SK-N-MC (cell line): ENCODE measurements around the gene IKBKE.

ENCODE experiments used
- DNase-seq: peaks from one replicate; pipeline ENCODE4 v3.0.0-alpha.2; 2011; ENCODE audit warnings: low read depth, low spot score
- H3K27ac ChIP-seq: fragments of 200-600 bp; sonication (generic); 2 replicates; pipeline ENCODE4 v1.5.1; 2016; ENCODE audit warnings: mixed run types
- H3K36me3 ChIP-seq: fragments of 200-600 bp; sonication (generic); 2 replicates; pipeline ENCODE4 v1.6.1; 2017; ENCODE audit warnings: antibody characterized with exemption, low read length, mixed read lengths; ENCODE audit not compliant: insufficient read depth
- H3K4me3 ChIP-seq: fragments of 200-600 bp; sonication (generic); 2 replicates; pipeline ENCODE4 v1.5.1; 2016
- H3K9ac ChIP-seq: fragments of 200-600 bp; sonication (generic); 2 replicates; pipeline ENCODE4 v1.8.0; 2017; ENCODE audit warnings: mixed run types, mixed read lengths; ENCODE audit not compliant: insufficient read length
- H3K9me3 ChIP-seq: fragments of 200-600 bp; sonication (generic); 2 replicates; pipeline ENCODE4 v1.6.1; 2017; ENCODE audit warnings: low read depth, mild to moderate bottlenecking, antibody characterized with exemption, low read length, moderate library complexity, mixed read lengths
- EZH2 ChIP-seq: fragments of 200-600 bp; sonication (generic); IDR thresholded peaks from one replicate; pipeline ENCODE4 v1.6.1; 2017; ENCODE audit warnings: antibody characterized with exemption
- FOXP2 ChIP-seq: optimal IDR thresholded peaks from 2 replicates; pipeline ENCODE3; 2011; ENCODE audit warnings: mild to moderate bottlenecking, moderate library complexity; ENCODE audit not compliant: insufficient read depth; ENCODE audit errors: extremely low read length, control extremely low read depth
- POLR2AphosphoS5 ChIP-seq: IDR thresholded peaks from 2 replicates; pipeline ENCODE4 v1.6.1; 2012; ENCODE audit warnings: mild to moderate bottlenecking, low read depth, low read length, borderline replicate concordance

The IKBKE gene

GRCh38 chr1:206526064-206526911 is 56.0 kb downstream of the IKBKE start:
- H3K27ac ChIP-seq: no peak overlapping the region
- H3K9me3 ChIP-seq: no peaks in the 10 kb centered on the region
- no peaks in the 10 kb centered on the region for H3K36me3 ChIP-seq
- no peak for DNase-seq
- no peak overlapping the region for H3K4me3 ChIP-seq
- H3K9ac ChIP-seq: no peak overlapping the region
- TF ChIP-seq EZH2: no peak
- no peak for TF ChIP-seq FOXP2
- TF ChIP-seq POLR2AphosphoS5: no peak

- Histone ChIP-seq H3K9ac (no peak overlapping the region), H3K9me3 (no peaks in the 10 kb centered on the region), H3K27ac (no peak overlapping the region), H3K36me3 (no peaks in the 10 kb centered on the region), H3K4me3 (no peak overlapping the region)
- no peak for TF ChIP-seq FOXP2
- TF ChIP-seq POLR2AphosphoS5: no peak
- no peak for TF ChIP-seq EZH2
- DNase-seq: no peak
Measured at GRCh38 chr1:206529425-206529824, 59.1 kb downstream of the IKBKE start.

DNA sequence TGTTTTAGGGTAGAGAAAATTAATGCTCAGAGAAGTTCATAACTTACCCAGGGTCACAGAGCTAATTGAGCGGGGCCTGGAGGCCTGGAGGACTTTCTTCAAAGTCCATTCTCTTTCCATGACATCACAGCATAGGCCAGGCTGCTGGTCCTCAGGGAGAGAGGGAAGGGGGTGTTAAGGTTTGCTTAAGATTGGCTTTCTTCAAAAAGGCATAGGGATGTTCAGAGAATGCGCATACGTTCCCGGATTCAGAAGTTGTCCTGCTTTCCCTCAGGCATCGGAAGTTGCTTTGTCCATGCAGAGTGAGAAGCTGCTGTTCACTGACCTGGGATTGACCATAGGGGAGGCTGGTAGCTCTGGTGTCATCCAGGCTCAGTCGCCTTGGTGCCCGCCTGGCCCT is 62.1 kb downstream of the IKBKE start:
- Histone ChIP-seq H3K4me3 (no peak overlapping the region), H3K27ac (no peak overlapping the region), H3K9me3 (no peaks in the 10 kb centered on the region), H3K36me3 (no peaks in the 10 kb centered on the region), H3K9ac (no peak overlapping the region)
- TF ChIP-seq FOXP2 (no peak), POLR2AphosphoS5 (no peak), EZH2 (no peak)
- no peak for DNase-seq

- no peak for DNase-seq
- no peaks in the 10 kb centered on the region for H3K36me3 ChIP-seq
- no peak overlapping the region for H3K27ac ChIP-seq
- TF ChIP-seq POLR2AphosphoS5 (no peak), EZH2 (no peak), FOXP2 (no peak)
- no peak overlapping the region for H3K9ac ChIP-seq
- no peaks in the 10 kb centered on the region for H3K9me3 ChIP-seq
- no peak overlapping the region for H3K4me3 ChIP-seq
Measured at GRCh38 chr1:206534552-206534951, 64.3 kb downstream of the IKBKE start.

- Histone ChIP-seq H3K4me3 (no peak overlapping the region), H3K27ac (no peak overlapping the region), H3K9me3 (no peaks in the 10 kb centered on the region), H3K9ac (no peak overlapping the region), H3K36me3 (no peaks in the 10 kb centered on the region)
- TF ChIP-seq EZH2: no peak
- no peak for TF ChIP-seq POLR2AphosphoS5
- TF ChIP-seq FOXP2: no peak
- no peak for DNase-seq
Measured at GRCh38 chr1:206535853-206536188, 65.5 kb downstream of the IKBKE start.

DNA sequence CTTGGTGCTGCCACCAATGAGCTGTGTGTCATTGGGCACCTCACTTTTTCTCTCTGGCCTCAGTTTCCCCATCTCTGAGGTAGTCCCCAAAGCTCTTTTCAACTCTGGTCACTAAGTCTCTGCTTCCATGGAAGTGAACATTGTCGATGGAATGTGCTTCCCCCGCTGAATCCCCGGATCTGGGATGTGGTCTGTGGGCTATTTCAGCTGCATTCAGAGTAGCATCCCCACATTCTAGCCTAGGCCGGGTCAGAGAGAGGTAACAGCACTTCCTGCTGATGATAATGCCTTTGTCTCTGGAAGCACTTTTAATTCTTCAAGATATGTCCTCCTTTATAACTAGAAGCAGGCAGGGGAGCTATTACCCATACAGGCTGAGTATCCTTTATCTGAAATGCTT is 66.9 kb downstream of the IKBKE start:
- no peaks in the 10 kb centered on the region for H3K9me3 ChIP-seq
- TF ChIP-seq POLR2AphosphoS5 (no peak), EZH2 (no peak), FOXP2 (no peak)
- no peak for DNase-seq

DNA sequence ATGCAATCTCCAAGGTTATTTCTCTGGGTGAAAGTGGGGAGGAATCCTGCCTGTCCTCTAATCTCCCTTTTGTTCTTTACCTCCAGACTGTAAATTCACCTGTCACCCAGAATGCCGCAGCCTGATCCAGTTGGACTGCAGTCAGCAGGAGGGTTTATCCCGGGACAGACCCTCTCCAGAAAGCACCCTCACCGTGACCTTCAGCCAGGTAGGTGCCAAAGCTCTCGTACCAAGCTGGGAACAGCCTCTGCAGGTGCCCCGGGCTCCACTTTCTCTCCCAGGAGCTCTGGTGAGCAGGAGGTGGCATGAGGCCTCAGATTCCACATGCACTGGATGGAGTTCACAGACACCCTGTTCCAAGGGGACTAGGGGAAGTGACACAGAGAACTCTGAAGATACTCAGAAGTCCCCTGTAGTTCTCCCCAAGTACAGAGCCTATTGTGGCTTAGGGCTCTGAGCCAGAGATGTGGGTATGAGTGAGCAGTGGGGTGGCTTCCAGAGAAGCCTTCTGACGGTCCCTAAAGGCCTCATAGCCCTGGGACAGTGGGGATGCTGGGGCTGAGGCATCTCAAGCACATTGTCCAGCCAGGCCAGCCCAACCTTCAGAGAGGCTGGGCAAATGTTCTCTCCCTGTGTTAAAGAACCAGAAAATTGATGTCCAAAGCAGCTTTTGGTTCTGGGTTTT is 68.0 kb downstream of the IKBKE start:
- no peaks in the 10 kb centered on the region for H3K36me3 ChIP-seq
- no peak for DNase-seq
- TF ChIP-seq POLR2AphosphoS5 (no peak), FOXP2 (no peak), EZH2 (no peak)
- no peak overlapping the region for H3K27ac ChIP-seq
- no peaks in the 10 kb centered on the region for H3K9me3 ChIP-seq
- no peak overlapping the region for H3K9ac ChIP-seq
- H3K4me3 ChIP-seq: no peak overlapping the region

More for the DNA sequence above, 66.9 kb downstream of the IKBKE start:
- H3K36me3 ChIP-seq: no peaks in the 10 kb centered on the region
- H3K27ac ChIP-seq: no peak overlapping the region
- no peak overlapping the region for H3K4me3 ChIP-seq
- H3K9ac ChIP-seq: no peak overlapping the region

- H3K27ac ChIP-seq: no peak overlapping the region
- H3K4me3 ChIP-seq: no peak overlapping the region
- no peaks in the 10 kb centered on the region for H3K36me3 ChIP-seq
- no peaks in the 10 kb centered on the region for H3K9me3 ChIP-seq
- no peak overlapping the region for H3K9ac ChIP-seq
- DNase-seq: no peak
- no peak for TF ChIP-seq EZH2
- no peak for TF ChIP-seq FOXP2
- no peak for TF ChIP-seq POLR2AphosphoS5
Measured at GRCh38 chr1:206538901-206539640, 68.8 kb downstream of the IKBKE start.
